HEK293 (cell line): ENCODE results near the gene ACVR1C.

Experiments
- CTCF ChIP-seq: fragments of 450-650 bp; formaldehyde crosslinking; IDR thresholded peaks from 2 replicates; pipeline ENCODE4 v1.5.1; 2016; ENCODE audit warnings: missing biosample characterization, missing genetic modification characterization
- REST ChIP-seq: fragments of 450-650 bp; formaldehyde crosslinking; IDR thresholded peaks from 2 replicates; pipeline ENCODE4 v1.5.1; 2016; ENCODE audit warnings: missing biosample characterization, missing genetic modification characterization
- ZBTB17 ChIP-seq: fragments of 450-650 bp; formaldehyde crosslinking; IDR thresholded peaks from 2 replicates; pipeline ENCODE4 v1.5.1; 2016; ENCODE audit warnings: missing biosample characterization, missing genetic modification characterization
- ZNF214 ChIP-seq: fragments of 450-650 bp; formaldehyde crosslinking; IDR thresholded peaks from 2 replicates; pipeline ENCODE4 v1.5.1; 2017; ENCODE audit warnings: missing biosample characterization, mild to moderate bottlenecking, missing genetic modification characterization, borderline replicate concordance
- ZNF23 ChIP-seq: fragments of 450-650 bp; formaldehyde crosslinking; IDR thresholded peaks from 2 replicates; pipeline ENCODE4 v1.5.1; 2016; ENCODE audit warnings: missing biosample characterization, missing genetic modification characterization, borderline replicate concordance
- ZNF416 ChIP-seq: fragments of 450-650 bp; formaldehyde crosslinking; IDR thresholded peaks from 2 replicates; pipeline ENCODE4 v1.5.1; 2016; ENCODE audit warnings: missing biosample characterization, missing genetic modification characterization
- ZNF510 ChIP-seq: fragments of 450-650 bp; formaldehyde crosslinking; IDR thresholded peaks from 2 replicates; pipeline ENCODE4 v1.5.1; 2018; ENCODE audit warnings: mild to moderate bottlenecking, missing genetic modification characterization, missing biosample characterization; ENCODE audit not compliant: insufficient replicate concordance
- ZNF621 ChIP-seq: fragments of 450-650 bp; formaldehyde crosslinking; IDR thresholded peaks from 2 replicates; pipeline ENCODE4 v1.5.1; 2017; ENCODE audit warnings: missing biosample characterization, missing genetic modification characterization
- ZNF785 ChIP-seq: fragments of 450-650 bp; formaldehyde crosslinking; IDR thresholded peaks from 2 replicates; pipeline ENCODE4 v1.5.1; 2016; ENCODE audit warnings: missing biosample characterization, missing genetic modification characterization
- ZSCAN16 ChIP-seq: fragments of 450-650 bp; formaldehyde crosslinking; IDR thresholded peaks from 2 replicates; pipeline ENCODE4 v1.5.1; 2016; ENCODE audit warnings: missing biosample characterization, missing genetic modification characterization
- ZSCAN30 ChIP-seq: fragments of 450-650 bp; IDR thresholded peaks from 2 replicates; pipeline ENCODE4 v1.5.1; 2018; ENCODE audit warnings: missing biosample characterization, mild to moderate bottlenecking, missing genetic modification characterization, moderate library complexity

GRCh38 chr2:157657858-157658257 lies 29.2 kb upstream of the ACVR1C start:
- no peak for TF ChIP-seq ZNF510 (tag by site-specific recombination)
- no peak for TF ChIP-seq CTCF (tag by site-specific recombination)
- TF ChIP-seq ZNF23 = no peak
- TF ChIP-seq ZBTB17 (tag by site-specific recombination) = no peak
- no peak for TF ChIP-seq REST (tag by site-specific recombination)
- no peak for TF ChIP-seq ZNF621 (tag by site-specific recombination)
- no peak for TF ChIP-seq ZNF214 (tag by site-specific recombination)
- TF ChIP-seq ZNF416 = no peak
- no peak for TF ChIP-seq ZSCAN16
- no peak for TF ChIP-seq ZNF785 (tag by site-specific recombination)
- TF ChIP-seq ZSCAN30 (tag by site-specific recombination) = no peak
